ENCODE results near the gene LCNL1.
A peak's percentile ranks its signal among the peaks of the same experiment; 100 is the strongest.
"Not testable (repeated sequence)": the region's sequence is repeated elsewhere in the genome, so short reads cannot be mapped to it uniquely, and the experiment has no call there.

Gene LCNL1

DNA sequence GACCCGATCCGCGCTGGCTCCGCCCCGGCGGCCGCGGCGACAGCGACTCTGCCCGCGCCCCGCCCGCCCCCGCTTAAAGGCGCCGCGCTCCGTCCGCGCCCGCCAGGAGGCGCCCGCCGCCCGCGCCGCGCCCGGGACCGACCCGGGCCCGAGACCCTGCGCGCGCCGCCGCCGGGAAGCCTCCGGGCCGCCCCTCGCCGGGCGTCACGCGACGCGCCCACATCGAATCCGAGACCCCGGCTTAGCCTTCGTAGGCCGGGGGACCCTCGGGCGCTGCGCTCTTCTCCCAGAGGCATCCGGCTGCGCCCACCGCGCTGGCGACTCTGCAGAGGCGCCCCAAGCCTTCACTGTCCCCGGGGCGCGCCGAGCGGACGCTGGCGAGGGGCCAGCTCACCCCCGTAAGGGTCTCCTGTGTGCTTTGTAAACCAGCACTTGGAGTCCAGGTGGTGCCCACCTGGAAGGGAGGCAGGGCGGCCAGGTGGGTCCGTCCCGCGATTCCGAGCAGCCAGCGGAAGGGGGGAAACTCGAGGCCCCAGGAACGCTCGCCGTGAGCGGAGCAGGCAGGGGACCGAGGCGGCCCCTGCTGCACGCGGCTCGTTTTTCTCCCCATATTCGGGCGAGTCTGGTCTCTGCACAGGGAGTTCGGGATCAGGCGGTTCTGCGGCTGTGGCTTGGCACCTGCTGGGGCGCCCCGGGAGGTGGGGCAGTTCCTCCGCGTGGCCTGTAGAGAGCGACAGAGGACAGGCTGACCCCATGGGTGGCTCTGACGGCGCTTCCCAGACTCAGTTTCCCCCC is 45.7 kb downstream of the LCNL1 start:
- no peak for DNase-seq

DNA sequence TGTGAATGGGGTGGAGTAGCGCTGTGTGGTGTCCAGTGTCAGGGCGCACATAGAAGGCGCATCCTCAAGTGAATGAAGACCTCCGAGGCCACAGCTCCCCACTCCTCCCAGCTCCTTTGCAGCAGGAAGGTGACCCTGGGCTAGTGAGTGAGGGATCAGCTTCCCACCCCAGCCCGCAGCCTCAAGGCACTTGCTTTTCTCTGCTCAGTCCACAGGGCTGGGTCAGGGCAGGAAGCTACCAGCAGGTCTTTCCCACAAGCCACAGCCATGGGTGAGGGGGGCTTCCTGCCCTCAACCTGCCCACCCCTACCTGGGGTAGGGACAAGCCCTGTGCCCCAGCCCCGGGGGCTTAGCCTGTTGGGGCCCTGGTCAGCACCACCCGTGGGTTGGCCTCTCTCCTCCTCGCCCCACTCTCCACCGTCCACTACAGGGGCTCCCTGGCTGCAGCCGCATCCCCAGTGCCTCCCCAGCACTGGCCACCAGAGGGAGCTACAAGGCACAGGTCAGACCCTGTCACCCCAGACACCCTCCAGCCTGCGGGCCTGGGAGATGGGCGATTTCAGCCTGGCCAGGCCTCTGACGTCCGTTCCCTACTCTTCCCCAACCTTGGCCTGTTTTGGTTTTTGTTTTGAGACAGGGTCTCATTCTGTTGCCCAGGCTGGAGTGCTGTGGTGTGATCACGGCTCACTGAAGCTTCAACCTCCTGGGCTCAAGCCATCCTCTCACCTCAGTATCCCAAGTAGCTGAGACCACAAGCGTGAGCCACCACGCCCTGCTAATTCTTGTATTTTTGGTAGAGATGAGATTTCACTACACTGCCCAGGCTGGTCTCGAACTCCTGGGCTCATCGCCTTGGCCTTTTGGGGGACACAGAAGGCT is 46.5 kb downstream of the LCNL1 start:
- DNase-seq, result no peak

DNA sequence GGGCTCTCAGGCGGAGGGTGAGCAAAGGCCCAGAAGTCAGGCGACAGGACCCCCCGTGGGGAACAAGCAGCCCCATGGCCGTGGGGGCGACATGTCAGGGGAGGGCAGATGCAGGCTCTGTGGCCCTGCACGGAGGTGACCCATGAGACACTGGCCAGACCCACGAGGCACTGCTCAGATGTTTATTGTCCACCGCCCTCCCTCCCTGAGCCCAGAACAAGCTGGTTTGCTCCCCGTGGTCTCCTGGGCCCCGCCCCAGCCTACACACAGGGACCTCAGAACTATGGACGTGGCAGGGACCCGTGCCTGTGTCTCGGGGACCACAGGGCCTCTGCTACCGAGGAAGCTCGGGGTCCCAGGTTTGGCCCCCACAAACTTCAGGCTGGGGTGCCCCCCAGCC is 47.2 kb downstream of the LCNL1 start:
- no peak for DNase-seq

DNA sequence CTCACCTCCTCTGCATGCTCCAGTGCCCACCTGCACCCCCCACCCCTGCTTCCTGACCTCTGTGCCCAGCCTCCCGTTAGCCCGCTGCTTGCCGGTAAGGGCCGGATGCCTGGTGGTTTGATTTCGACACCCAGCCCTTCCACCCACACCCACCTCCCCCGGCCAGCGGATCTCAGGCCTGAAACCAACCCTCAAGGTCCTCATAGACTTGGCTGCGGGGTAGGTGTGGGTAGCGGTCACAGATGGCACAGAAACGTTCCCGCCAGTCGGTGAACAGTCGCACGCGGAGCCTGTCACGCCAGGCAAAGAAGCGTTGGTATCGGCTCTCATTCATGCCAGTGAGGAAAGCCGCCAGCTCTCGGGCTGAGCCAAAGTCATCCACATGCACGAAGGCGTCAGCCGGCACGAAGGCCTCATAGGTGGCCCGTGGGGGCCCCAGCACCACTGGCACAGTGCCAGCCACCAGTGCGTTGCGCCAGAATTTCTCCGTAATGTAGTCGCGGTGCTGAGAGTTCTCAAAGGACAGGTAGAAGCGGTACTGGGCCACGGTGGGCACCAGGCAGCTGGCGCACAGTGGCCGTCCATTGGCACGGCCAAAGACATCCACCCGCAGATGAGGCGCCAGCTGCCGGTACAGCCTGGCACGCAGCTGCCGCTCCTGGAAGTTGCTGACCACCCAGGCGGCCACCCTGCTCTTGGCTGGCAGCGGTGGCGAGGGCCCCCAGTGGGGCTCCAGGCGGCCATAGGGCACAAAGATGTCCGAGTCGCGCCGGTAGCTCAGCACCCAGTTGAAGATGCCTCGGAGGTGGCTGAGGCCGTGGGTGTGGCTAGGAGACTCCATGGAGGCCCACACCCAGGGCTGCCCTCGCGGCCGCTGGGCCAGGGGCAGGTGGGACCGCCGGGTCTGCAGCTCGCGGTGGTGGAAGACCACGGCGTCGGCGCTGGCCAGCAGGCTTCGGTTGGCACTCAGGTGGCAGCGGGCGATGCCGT is 48.0 kb downstream of the LCNL1 start:
- DNase-seq, result no peak

DNA sequence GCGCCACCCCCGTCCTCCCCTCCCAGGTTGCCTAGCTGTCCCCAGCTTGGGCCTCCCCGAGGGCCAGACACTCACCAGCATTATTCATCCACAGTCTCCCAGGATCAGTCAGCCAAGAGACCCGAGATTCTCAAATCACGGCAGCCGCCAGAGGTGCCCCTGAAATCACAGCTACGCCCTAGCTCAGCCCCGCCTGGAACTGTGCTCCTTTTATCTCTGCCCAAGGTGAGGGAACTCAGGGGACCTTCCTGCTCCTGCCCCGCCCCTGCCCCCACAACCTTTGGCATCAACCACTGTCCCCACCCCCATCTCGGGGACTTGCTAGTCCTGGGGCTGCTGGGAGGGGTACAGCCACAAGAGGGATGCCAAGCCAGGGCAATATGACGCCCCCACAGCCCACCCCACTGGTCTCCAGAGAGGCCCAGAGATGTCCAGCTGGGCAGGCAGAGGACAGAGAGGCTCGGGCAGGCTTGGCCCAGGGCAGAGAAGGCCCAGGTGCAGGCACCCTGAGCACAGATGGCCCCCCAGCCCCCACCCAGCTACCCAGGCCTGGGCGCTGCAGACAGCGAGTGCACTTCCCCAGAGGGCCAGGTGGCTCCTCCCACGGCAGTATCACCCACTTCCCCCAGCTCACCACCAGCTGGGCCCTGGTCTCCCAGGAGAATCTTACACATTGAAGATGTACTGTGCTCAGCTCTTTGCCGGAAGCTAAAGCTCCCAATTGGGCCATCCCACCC is 49.3 kb downstream of the LCNL1 start, which contains the start of gene FUT7:
Gene FUT7, minus strand, starts transcription at position 185 of the 737 bp plus-strand sequence. Its CDS starts 97 bp downstream, at position 88.
- DNase-seq, result no peak

DNA sequence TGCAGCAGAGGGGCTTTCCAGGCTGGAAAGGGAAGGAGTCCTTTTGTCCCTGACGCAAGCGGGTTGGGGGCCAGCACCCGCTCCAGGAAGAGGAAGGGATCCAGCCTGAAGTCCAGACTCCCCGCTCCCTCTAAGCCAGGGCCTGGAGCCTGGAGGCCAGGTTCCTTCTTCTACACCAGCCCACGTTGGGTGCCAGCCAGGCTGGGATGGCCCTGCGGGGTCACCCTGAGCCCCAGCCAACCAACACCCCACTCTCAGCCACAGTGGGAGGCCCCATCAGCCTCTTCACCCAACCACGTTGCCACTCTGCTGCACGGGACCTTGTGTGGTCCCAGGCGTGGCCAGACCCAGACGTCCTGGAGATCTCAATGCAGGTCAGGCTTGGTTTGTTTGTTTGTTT is 50.1 kb downstream of the LCNL1 start:
- DNase-seq, result no peak

DNA sequence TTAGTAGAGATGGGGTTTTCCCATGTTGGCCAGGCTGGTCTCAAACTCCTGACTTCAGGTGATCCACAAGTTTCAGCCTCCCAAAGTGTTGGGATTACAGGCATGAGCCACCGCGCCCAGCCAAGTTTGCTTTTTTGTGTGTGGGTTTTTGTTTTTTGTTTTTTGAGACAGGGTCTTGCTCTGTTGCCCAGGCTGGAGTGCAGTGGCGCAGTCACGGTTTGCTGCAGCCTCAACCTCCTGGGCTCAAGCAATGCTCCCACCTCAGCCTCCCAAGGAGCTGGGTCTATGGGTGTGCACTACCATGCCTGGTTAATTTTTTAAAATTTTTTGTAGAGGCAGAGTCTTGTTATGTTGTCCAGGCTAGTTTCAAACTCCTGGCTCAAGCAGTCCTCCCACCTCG is 50.7 kb downstream of the LCNL1 start:
- not testable (repeated sequence) for DNase-seq

DNA sequence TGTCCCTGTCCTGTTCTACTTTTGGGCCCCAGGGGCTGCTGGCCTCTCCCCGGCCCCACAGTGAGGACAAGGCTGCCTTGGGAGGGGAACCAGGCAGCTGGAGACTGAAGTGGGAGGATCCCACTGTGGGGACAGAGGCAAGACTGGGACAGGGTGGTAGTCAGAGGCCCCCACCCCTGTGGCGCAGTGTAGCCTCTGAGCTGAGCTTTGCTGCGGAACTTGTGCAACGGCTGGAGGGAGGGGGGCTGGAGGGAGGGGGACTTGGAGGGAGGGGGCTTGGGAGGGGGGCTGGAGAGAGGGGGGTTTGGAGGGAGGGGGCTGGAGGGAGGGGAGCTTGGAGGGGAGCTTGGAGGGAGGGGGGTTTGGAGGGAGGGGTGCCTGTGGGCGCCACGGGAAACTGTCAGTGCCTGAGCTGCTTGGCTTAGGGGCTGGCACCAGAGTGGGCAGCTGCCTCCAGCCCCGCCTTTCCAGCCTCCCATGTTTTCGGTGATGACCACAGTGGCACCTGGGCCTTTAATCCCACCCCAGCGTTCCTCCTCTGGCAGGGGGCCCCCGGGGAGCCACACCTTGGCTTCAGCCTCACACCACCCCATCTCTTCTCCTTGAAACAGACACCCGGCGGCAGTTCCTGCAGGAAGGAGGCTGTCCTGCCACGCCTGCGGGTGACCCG is 51.4 kb downstream of the LCNL1 start:
- no peak for DNase-seq

DNA sequence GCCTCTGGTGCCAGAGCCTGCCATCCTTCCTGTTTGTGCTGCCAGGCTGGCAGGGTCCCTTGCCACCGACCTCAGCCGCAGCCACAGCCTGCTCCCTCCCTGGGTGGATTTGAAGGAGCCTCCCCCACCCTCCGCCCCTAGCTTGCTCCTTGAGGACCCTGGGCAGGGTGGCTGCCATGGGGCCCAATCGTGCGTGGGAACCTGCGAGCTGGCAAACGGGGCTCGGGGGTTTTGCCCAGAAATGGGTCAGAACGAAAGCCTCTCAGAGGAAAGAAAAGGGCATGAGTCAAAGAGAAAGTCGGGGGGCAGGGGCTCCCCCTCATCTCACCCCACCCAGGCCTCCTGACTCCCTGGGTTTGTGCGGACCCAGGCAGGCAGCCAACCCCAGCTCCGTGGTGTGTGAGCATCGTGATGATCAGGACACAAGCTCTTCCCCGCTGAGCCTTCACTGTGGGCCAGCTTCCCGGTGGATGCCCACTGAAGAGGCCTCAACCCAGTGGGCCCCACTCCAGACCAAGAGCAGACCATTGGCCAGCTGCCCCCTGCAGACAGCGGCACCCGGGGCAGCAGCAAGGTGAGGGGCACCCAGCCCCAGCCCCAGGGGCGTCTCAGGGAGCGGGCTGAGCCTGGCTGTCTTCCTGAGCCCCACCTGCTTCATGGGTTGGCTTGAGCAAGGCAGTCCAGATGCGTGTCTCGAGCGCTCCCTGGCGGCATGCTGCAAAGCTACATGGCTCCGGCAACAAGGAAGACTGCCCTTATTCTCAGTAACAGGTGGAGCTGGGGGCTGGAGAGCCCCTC is 52.1 kb downstream of the LCNL1 start:
- peak; percentile 43 for DNase-seq
